Lower lobe of right lung (tissue), 2 donors: ENCODE data around the gene TIMM29. TPM values are rescaled to one million over a fixed set of nuclear protein-coding genes. Genes with fewer than 3 reads are reported as not detected.
A peak's percentile ranks its signal among the peaks of the same experiment; 100 is the strongest.

Experiments used
- ATAC-seq, 2 donors: fragments of 200-7000 bp; cut with Tn5 transposase; one replicate each; pipeline ENCODE4 v1.9.1; 2020 to 2022; ENCODE audit warnings: mild to moderate bottlenecking in 2 of 2, moderate library complexity in 2 of 2
- DNase-seq: peaks from one replicate; pipeline ENCODE4 v3.0.0-alpha.2; 2020
- H3K27ac ChIP-seq: fragments of 200-600 bp; one replicate; pipeline ENCODE4 v1.8.0; 2022
- H3K27me3 ChIP-seq: fragments of 200-600 bp; one replicate; pipeline ENCODE4 v1.8.0; 2022; ENCODE audit warnings: low read depth
- H3K36me3 ChIP-seq: fragments of 200-600 bp; one replicate; pipeline ENCODE4 v1.8.0; 2022; ENCODE audit warnings: mild to moderate bottlenecking
- H3K4me1 ChIP-seq: fragments of 200-600 bp; one replicate; pipeline ENCODE4 v1.8.0; 2022
- H3K4me3 ChIP-seq: fragments of 200-600 bp; one replicate; pipeline ENCODE4 v1.8.0; 2022; ENCODE audit warnings: mild to moderate bottlenecking
- H3K9me3 ChIP-seq: fragments of 200-600 bp; one replicate; pipeline ENCODE4 v1.8.0; 2022
- CTCF ChIP-seq: fragments of 200-600 bp; IDR thresholded peaks from one replicate; pipeline ENCODE4 v1.8.0; 2022; ENCODE audit warnings: antibody characterized with exemption, mild to moderate bottlenecking
- intact Hi-C: fragments of 100-400 bp; cut with DNase I; formaldehyde crosslinking; loops from one replicate; pipeline ENCODE4 v1.11.0; 2022
- total RNA-seq: library from RNA; stranded (reverse); fragmentation: NEBNext Ultra II Directional; extraction: Animal tissue kit (Norgen Biotek cat#: 25700); gene quantifications from one replicate; pipeline ENCODE4 v1.2.1, GENCODE V29; 2021
- donor health status: DM: no; HTN: yes; CAD: no; lungs with severe emphysema.

The TIMM29 gene
- total RNA-seq, 1 donor from 2014 or later = 17.3 TPM

GRCh38 chr19:10899151-10899653, 29.4 kb upstream of the TIMM29 start:
- DNase-seq (peak; percentile 76), ATAC-seq (peak; percentile 84 to 88)
- H3K9me3 ChIP-seq = no peaks in the 10 kb centered on the region
- H3K4me1 ChIP-seq = peaks cover 23% of the 10 kb centered on the region
- intact Hi-C loops = no loop called here
- H3K27ac ChIP-seq = peak overlapping the region; percentile 64
- no peak for TF ChIP-seq CTCF
- H3K27me3 ChIP-seq = no peaks in the 10 kb centered on the region
- H3K36me3 ChIP-seq = no peaks in the 10 kb centered on the region
- H3K4me3 ChIP-seq = no peak overlapping the region

DNA sequence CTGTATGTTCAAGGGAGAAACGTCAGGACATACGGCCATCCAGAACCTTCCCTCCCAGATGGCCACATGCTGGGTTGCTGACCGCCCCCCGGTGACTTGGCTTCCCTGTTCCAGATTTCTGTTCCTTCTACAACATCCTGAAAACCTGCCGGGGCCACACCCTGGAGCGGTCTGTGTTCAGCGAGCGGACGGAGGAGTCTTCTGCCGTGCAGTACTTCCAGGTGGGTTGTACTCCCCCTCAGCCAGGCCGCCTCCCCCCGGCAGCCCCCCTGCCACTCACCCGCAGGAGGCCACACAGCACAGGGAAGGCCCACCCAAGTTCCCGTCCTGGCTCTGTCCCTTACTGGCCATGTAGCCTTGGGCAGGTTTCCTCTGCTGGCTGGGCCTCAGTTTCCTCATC, 20.7 kb upstream of the TIMM29 start:
- Histone ChIP-seq H3K27ac (no peak overlapping the region), H3K4me3 (no peak overlapping the region), H3K9me3 (no peaks in the 10 kb centered on the region), H3K36me3 (peaks cover 60% of the 10 kb centered on the region), H3K27me3 (no peaks in the 10 kb centered on the region), H3K4me1 (no peaks in the 10 kb centered on the region)
- DNase-seq (no peak), ATAC-seq (no peak)
- TF ChIP-seq CTCF = no peak
- intact Hi-C loops = no loop called here

GRCh38 chr19:10908380-10908960, 20.1 kb upstream of the TIMM29 start:
- Histone ChIP-seq H3K36me3 (peaks cover 66% of the 10 kb centered on the region), H3K4me1 (no peaks in the 10 kb centered on the region)
- intact Hi-C loops = no loop called here

DNA sequence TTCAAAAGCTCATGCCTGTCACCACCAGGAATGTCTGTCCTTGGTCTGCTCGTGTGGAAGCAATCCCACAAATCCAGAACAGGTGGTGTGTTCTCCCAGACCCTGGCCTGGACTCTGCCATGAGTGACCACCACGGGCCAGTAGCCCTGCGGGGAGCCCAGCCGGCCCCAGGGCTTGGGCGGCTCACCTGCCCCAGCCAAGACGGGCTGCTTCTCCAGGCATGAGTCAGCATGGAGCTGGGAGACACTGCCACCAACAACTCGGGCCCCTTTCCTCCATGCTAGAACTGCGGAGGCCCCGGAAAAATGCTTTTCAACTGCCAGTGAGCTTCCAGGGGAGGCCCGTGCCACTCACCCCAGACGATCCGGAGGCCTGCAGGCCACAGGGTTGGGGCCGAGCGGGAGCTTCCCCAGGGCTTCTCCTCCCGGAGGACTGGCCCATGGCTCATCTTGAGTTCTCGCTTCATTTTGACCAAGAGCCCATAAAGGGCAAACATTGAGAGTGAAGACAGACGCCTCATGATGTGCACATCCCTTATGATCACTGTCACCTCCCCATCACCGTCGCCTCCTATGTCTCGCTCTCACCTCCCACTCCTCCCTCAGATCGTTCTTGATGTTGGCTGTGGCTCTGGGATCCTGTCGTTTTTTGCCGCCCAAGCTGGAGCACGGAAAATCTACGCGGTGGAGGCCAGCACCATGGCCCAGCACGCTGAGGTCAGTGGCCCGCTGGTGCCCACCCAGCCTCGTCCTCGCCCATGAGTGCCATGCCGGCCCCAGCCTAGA, 16.8 kb upstream of the TIMM29 start:
- intact Hi-C loops = no loop called here
- Histone ChIP-seq H3K9me3 (no peaks in the 10 kb centered on the region), H3K4me3 (no peak overlapping the region), H3K27ac (no peak overlapping the region), H3K36me3 (peaks cover 96% of the 10 kb centered on the region), H3K27me3 (no peaks in the 10 kb centered on the region), H3K4me1 (no peaks in the 10 kb centered on the region)
- ATAC-seq (no peak), DNase-seq (no peak)
- no peak for TF ChIP-seq CTCF

More at GRCh38 chr19:10908380-10908960, 20.1 kb upstream of the TIMM29 start:
- Histone ChIP-seq H3K9me3 (no peaks in the 10 kb centered on the region), H3K27ac (no peak overlapping the region), H3K27me3 (no peaks in the 10 kb centered on the region), H3K4me3 (no peak overlapping the region)
- DNase-seq = no peak
- TF ChIP-seq CTCF = no peak
- ATAC-seq = no peak

DNA sequence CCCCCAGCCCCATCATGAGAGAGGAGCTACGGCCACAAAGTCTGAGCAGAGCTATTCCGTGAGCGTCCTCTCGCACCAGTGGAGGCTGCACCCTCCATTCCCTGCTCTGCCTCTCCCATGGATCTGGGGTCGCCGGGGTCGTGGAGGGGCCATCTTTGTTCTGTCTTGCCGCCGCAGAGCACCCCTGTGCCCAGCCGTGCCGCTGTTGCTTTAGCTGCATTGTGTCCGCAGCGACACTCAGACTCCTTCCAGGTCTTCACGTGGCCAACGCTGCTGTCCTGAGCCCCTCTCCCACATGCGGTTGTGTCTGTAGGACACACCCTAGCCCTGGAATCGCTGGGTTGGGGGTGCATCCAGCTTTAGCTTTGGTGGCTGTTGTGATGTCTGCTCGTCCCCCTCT, 16.0 kb upstream of the TIMM29 start:
- no peak overlapping the region for H3K4me3 ChIP-seq
- no peaks in the 10 kb centered on the region for H3K9me3 ChIP-seq
- no peaks in the 10 kb centered on the region for H3K27me3 ChIP-seq
- no peaks in the 10 kb centered on the region for H3K4me1 ChIP-seq
- no peak for DNase-seq
- no peak overlapping the region for H3K27ac ChIP-seq
- no peak for TF ChIP-seq CTCF
- intact Hi-C loops = no loop called here
- ATAC-seq = no peak
- peaks cover 90% of the 10 kb centered on the region for H3K36me3 ChIP-seq
